ENCODE data around the gene LDLRAD1. TPM values are rescaled to one million over a fixed set of nuclear protein-coding genes. Genes with fewer than 3 reads are reported as not detected.

LDLRAD1 gene
- total RNA-seq, 1 donor from 2014 or later = 0.24 TPM

Other genes starting within 250 kb of the LDLRAD1 start
- gene NDC1, start 179.9 kb downstream of the LDLRAD1 start, total RNA-seq = 15.9 TPM
- gene YIPF1, start 128.4 kb downstream of the LDLRAD1 start, total RNA-seq = 20.1 TPM
- not detected for gene DIO1, start 124.0 kb downstream of the LDLRAD1 start, total RNA-seq
- 15.6 TPM for gene IFT25, start 72.5 kb downstream of the LDLRAD1 start, total RNA-seq
- gene LRRC42, start 71.8 kb downstream of the LDLRAD1 start, total RNA-seq = 20.0 TPM
- gene TMEM59, start 35.0 kb upstream of the LDLRAD1 start, total RNA-seq = 255 TPM
- 4.2 TPM for gene TCEANC2, start 35.4 kb upstream of the LDLRAD1 start, total RNA-seq
- gene CDCP2, start 134.8 kb upstream of the LDLRAD1 start, total RNA-seq = not detected
- 2.9 TPM for gene CYB5RL, start 181.8 kb upstream of the LDLRAD1 start, total RNA-seq
- gene MRPL37, start 182.0 kb upstream of the LDLRAD1 start, total RNA-seq = 86.1 TPM

All from esophagus mucosa (tissue), 1 donor.